MM.1S (cell line): ENCODE results near the gene PPP1R9B.

Source experiments
- DNase-seq: peaks from one replicate; pipeline ENCODE4 v3.0.0-alpha.2; 2015
- H2AFZ ChIP-seq: fragments of 300-600 bp; sonication (generic); 2 replicates; pipeline ENCODE4 v1.6.0; 2016; ENCODE audit warnings: antibody characterized with exemption, low read length
- H3F3A ChIP-seq: fragments of 300-600 bp; sonication (generic); 2 replicates; pipeline ENCODE4 v1.6.1; 2016; ENCODE audit warnings: mild to moderate bottlenecking, antibody characterized with exemption, low read length, moderate library complexity, mixed read lengths; ENCODE audit not compliant: insufficient read depth
- H3K27ac ChIP-seq: fragments of 300-600 bp; sonication (generic); 2 replicates; pipeline ENCODE4 v1.5.1; 2016; ENCODE audit warnings: mild to moderate bottlenecking, low read length
- H3K27me3 ChIP-seq: fragments of 300-600 bp; sonication (generic); replicated peaks from 2 replicates; pipeline ENCODE4 v1.6.0; 2016; ENCODE audit warnings: low read length; ENCODE audit not compliant: insufficient read depth
- H3K36me3 ChIP-seq: fragments of 300-600 bp; sonication (generic); replicated peaks from 2 replicates; pipeline ENCODE4 v1.6.1; 2016; ENCODE audit warnings: mild to moderate bottlenecking, low read length, mixed read lengths; ENCODE audit not compliant: insufficient read depth
- H3K4me1 ChIP-seq: fragments of 300-600 bp; sonication (generic); 2 replicates; pipeline ENCODE4 v1.6.1; 2016; ENCODE audit warnings: low read length, mixed read lengths
- H3K4me2 ChIP-seq: fragments of 300-600 bp; sonication (generic); 2 replicates; pipeline ENCODE4 v1.6.0; 2016; ENCODE audit warnings: low read depth, low read length
- H3K4me3 ChIP-seq: fragments of 300-600 bp; sonication (generic); 2 replicates; pipeline ENCODE4 v1.5.1; 2016; ENCODE audit warnings: low read length, mixed read lengths
- H3K79me2 ChIP-seq: fragments of 300-600 bp; sonication (generic); 2 replicates; pipeline ENCODE4 v1.6.1; 2016; ENCODE audit warnings: mixed run types, low read length, mixed read lengths
- H3K9ac ChIP-seq: fragments of 300-600 bp; sonication (generic); 2 replicates; pipeline ENCODE4 v1.6.1; 2016; ENCODE audit warnings: low read length, mixed read lengths
- H3K9me2 ChIP-seq: fragments of 300-600 bp; sonication (generic); replicated peaks from 2 replicates; pipeline ENCODE4 v1.6.1; 2016; ENCODE audit warnings: mild to moderate bottlenecking, low read length, mixed read lengths; ENCODE audit not compliant: insufficient read depth
- H3K9me3 ChIP-seq: fragments of 300-600 bp; sonication (generic); replicated peaks from 2 replicates; pipeline ENCODE4 v1.6.1; 2016; ENCODE audit warnings: mild to moderate bottlenecking, low read length, mixed read lengths; ENCODE audit not compliant: insufficient read depth
- H4K20me1 ChIP-seq: fragments of 300-600 bp; sonication (generic); 2 replicates; pipeline ENCODE4 v1.6.1; 2016; ENCODE audit warnings: mild to moderate bottlenecking, low read length, moderate library complexity, mixed read lengths; ENCODE audit not compliant: insufficient read depth
- EZH2 ChIP-seq: fragments of 300-600 bp; sonication (generic); optimal IDR thresholded peaks from 2 replicates; pipeline ENCODE3; 2017; ENCODE audit warnings: low read depth, mild to moderate bottlenecking, antibody characterized with exemption, low read length, mixed read lengths
- EZH2phosphoT487 ChIP-seq: fragments of 300-600 bp; sonication (generic); IDR thresholded peaks from 2 replicates; pipeline ENCODE4 v1.6.1; 2018; ENCODE audit warnings: antibody characterized with exemption, low read length
- TF ChIP-seq, protein P1 (sequence below): fragments of 300-600 bp; sonication (generic); IDR thresholded peaks from 2 replicates; pipeline ENCODE4 v1.5.1; 2016; ENCODE audit warnings: antibody characterized with exemption, low read length, mixed read lengths

Gene PPP1R9B

DNA sequence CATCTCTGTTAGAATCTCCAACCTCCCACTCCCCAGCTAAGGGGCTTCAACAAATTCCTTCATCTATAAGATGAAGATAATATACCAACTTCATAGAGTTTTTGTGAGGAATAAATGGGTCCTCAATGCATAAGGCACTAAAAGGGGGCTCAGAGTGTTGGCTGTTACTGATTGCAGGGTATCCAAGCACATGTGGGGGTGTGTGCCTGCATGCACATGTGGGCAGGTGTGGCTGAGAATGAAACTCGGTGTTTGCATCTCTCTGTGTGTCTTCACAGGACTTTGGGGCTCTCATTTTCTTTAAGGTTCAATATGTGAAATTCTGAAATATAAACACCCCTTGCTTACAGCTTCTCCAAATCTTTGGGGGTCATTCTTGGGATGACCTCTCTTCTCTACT is 4.1 kb upstream of the PPP1R9B start:
- Histone ChIP-seq H4K20me1 (no peaks in the 10 kb centered on the region), H3K9me2 (no peaks in the 10 kb centered on the region), H3K9me3 (no peaks in the 10 kb centered on the region), H3K9ac (peak overlapping the region; percentile 38), H3K4me2 (peak overlapping the region; percentile 72), H3F3A (peaks cover 42% of the 10 kb centered on the region), H3K4me1 (peaks cover 33% of the 10 kb centered on the region), H3K36me3 (no peaks in the 10 kb centered on the region), H3K27ac (peak overlapping the region; percentile 84), H3K27me3 (no peaks in the 10 kb centered on the region), H2AFZ (0 out of 2 replicates have a peak overlapping the region, but pooled peaks have one; percentile 27), H3K79me2 (peaks cover 10% of the 10 kb centered on the region), H3K4me3 (peak overlapping the region; percentile 25; the same call in 1 of the 2 replicates)
- TF ChIP-seq EZH2phosphoT487 (no peak), EZH2 (no peak)
- TF ChIP-seq, protein P1, sequence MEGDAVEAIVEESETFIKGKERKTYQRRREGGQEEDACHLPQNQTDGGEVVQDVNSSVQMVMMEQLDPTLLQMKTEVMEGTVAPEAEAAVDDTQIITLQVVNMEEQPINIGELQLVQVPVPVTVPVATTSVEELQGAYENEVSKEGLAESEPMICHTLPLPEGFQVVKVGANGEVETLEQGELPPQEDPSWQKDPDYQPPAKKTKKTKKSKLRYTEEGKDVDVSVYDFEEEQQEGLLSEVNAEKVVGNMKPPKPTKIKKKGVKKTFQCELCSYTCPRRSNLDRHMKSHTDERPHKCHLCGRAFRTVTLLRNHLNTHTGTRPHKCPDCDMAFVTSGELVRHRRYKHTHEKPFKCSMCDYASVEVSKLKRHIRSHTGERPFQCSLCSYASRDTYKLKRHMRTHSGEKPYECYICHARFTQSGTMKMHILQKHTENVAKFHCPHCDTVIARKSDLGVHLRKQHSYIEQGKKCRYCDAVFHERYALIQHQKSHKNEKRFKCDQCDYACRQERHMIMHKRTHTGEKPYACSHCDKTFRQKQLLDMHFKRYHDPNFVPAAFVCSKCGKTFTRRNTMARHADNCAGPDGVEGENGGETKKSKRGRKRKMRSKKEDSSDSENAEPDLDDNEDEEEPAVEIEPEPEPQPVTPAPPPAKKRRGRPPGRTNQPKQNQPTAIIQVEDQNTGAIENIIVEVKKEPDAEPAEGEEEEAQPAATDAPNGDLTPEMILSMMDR: no peak
- DNase-seq: peak; percentile 67

GRCh38 chr17:50153650-50154575 is 3.4 kb upstream of the PPP1R9B start:
- peaks cover 33% of the 10 kb centered on the region for H3K4me1 ChIP-seq
- H3K27ac ChIP-seq: peak overlapping the region; percentile 84
- H4K20me1 ChIP-seq: no peaks in the 10 kb centered on the region
- H3F3A ChIP-seq: peaks cover 42% of the 10 kb centered on the region
- H2AFZ ChIP-seq: 0 out of 2 replicates have a peak overlapping the region, but pooled peaks have one; percentile 15
- peaks cover 17% of the 10 kb centered on the region for H3K79me2 ChIP-seq
- H3K4me3 ChIP-seq: no peak overlapping the region
- no peaks in the 10 kb centered on the region for H3K9me2 ChIP-seq
- H3K9ac ChIP-seq: peak overlapping the region; percentile 38; the same call in 1 of the 2 replicates
- DNase-seq: no peak
- no peaks in the 10 kb centered on the region for H3K9me3 ChIP-seq
- peak overlapping the region; percentile 72 for H3K4me2 ChIP-seq
- no peaks in the 10 kb centered on the region for H3K36me3 ChIP-seq
- no peaks in the 10 kb centered on the region for H3K27me3 ChIP-seq
- no peak for TF ChIP-seq EZH2
- TF ChIP-seq, protein P1: no peak
- TF ChIP-seq EZH2phosphoT487: no peak

DNA sequence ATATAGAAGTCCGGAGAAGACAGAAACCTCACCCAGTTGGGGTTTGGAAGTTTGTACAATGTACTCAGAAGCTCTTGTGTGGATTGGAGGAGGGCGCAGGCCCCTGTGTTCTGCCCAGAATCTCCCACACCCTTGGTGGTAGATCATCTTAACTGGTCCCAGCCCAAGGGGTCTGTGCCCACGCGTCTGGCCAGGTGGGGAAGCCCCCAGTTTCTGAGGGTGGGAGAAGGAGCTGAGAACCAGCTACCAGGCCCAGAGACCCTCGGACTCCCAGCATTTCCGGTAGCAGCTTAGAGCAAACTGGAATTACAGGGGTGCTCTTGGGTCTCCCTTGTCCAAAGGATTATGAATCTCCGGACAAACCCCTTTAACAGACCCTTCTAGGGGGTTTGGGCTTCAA is 2.3 kb upstream of the PPP1R9B start:
- DNase-seq: no peak
- Histone ChIP-seq H3K27ac (peak overlapping the region; percentile 84; the same call in 1 of the 2 replicates), H3K4me1 (peaks cover 33% of the 10 kb centered on the region), H4K20me1 (no peaks in the 10 kb centered on the region), H3K79me2 (peaks cover 29% of the 10 kb centered on the region), H3K9ac (no peak overlapping the region), H3K36me3 (no peaks in the 10 kb centered on the region), H3F3A (peaks cover 42% of the 10 kb centered on the region), H3K9me2 (no peaks in the 10 kb centered on the region), H3K4me3 (no peak overlapping the region), H3K27me3 (no peaks in the 10 kb centered on the region), H3K9me3 (no peaks in the 10 kb centered on the region), H2AFZ (no peak overlapping the region), H3K4me2 (peak overlapping the region; percentile 95)
- TF ChIP-seq EZH2phosphoT487 (no peak), EZH2 (no peak)
- TF ChIP-seq, protein P1: no peak
